Neural progenitor cell (in vitro differentiated cells): ENCODE data around the gene ZNF346.

Experiments used
- EZH2phosphoT487 ChIP-seq: fragments of 200-600 bp; sonication (generic); IDR thresholded peaks from 2 replicates; pipeline ENCODE4 v1.6.1; 2017; ENCODE audit warnings: antibody characterized with exemption
- TF ChIP-seq, protein P1 (sequence below): fragments of 200-600 bp; sonication (generic); IDR thresholded peaks from 2 replicates; pipeline ENCODE4 v1.5.1; 2017; ENCODE audit warnings: antibody characterized with exemption, mild to moderate bottlenecking

DNA sequence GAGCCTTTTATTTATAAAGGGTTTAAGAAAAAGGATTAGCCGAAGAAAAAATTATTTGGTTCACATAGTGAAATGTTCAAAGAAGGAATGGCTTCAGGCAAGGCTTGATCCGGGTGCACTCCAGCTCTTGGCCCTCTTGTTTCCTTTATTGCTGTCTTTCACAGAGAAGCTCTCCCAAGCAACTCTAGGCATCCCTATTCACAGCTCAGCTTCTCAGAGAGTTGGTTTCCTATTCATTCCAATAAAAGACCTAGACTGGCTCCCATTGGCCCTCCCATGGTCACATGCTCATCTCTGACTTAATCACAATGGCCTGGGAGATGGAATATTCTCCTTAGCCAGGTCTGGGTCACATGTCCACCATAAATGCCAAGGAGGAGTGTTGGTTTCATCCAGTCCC, 54.8 kb downstream of the ZNF346 start:
- TF ChIP-seq, protein P1, sequence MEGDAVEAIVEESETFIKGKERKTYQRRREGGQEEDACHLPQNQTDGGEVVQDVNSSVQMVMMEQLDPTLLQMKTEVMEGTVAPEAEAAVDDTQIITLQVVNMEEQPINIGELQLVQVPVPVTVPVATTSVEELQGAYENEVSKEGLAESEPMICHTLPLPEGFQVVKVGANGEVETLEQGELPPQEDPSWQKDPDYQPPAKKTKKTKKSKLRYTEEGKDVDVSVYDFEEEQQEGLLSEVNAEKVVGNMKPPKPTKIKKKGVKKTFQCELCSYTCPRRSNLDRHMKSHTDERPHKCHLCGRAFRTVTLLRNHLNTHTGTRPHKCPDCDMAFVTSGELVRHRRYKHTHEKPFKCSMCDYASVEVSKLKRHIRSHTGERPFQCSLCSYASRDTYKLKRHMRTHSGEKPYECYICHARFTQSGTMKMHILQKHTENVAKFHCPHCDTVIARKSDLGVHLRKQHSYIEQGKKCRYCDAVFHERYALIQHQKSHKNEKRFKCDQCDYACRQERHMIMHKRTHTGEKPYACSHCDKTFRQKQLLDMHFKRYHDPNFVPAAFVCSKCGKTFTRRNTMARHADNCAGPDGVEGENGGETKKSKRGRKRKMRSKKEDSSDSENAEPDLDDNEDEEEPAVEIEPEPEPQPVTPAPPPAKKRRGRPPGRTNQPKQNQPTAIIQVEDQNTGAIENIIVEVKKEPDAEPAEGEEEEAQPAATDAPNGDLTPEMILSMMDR = no peak
- TF ChIP-seq EZH2phosphoT487 = no peak
